Ovary (tissue), 9 donors: Measurements from ENCODE around the gene HPSE. TPM values are rescaled to one million over a fixed set of nuclear protein-coding genes. Genes with fewer than 3 reads are reported as not detected.
A peak's percentile ranks its signal among the peaks of the same experiment; 100 is the strongest.

Experiments used
- DNase-seq, 5 donors: peaks; one replicate each; pipeline ENCODE4 v3.0.0-alpha.2; 2019 to 2020
- H3K27ac ChIP-seq, 2 donors: fragments of 200-600 bp; one replicate each; pipeline versions ENCODE4 v1.5.1 to v1.8.0; 2019 to 2022
- H3K27me3 ChIP-seq: fragments of 200-600 bp; one replicate; pipeline ENCODE4 v1.8.0; 2022
- H3K36me3 ChIP-seq: fragments of 200-600 bp; sonication (generic); one replicate; pipeline ENCODE4 v1.5.1; 2019
- H3K4me1 ChIP-seq: one replicate; pipeline ENCODE4 v1.8.1; 2013; ENCODE audit warnings: mild to moderate bottlenecking, moderate library complexity; ENCODE audit not compliant: insufficient read depth
- H3K4me3 ChIP-seq: fragments of 200-600 bp; sonication (generic); one replicate; pipeline ENCODE4 v1.5.1; 2017
- H3K9me3 ChIP-seq, 2 donors: fragments of 200-600 bp in 1 of 2; sonication (generic) in 1 of 2; one replicate each; pipeline versions ENCODE4 v1.5.1 to v1.8.1; 2013 to 2019; ENCODE audit warnings: mild to moderate bottlenecking in 1 of 2, moderate library complexity in 1 of 2
- CTCF ChIP-seq, 3 donors: fragments of 450-650 bp in 2 of 3; fragments of 200-600 bp in 1 of 3; IDR thresholded peaks; one replicate each; pipeline versions ENCODE4 v1.5.1 to v1.8.0; 2016 to 2022; ENCODE audit warnings: antibody characterized with exemption in 3 of 3, mild to moderate bottlenecking in 1 of 3
- EP300 ChIP-seq: sonication (generic); formaldehyde crosslinking; IDR thresholded peaks from one replicate; pipeline ENCODE4 v1.6.1; 2017; ENCODE audit warnings: antibody characterized with exemption
- POLR2A ChIP-seq: fragments of 450-650 bp; IDR thresholded peaks from one replicate; pipeline ENCODE4 v1.6.1; 2017; ENCODE audit warnings: antibody characterized with exemption, mild to moderate bottlenecking, moderate library complexity
- WGBS, 3 donors: extraction: QIAGEN DNeasy Blood & Tissue Kit in 1 of 3; methylation state at CpG; one replicate each; pipeline versions ENCODE4 v1.1.5 to v1.1.7; 2013 to 2017; 5-methylcytosine and 5-hydroxymethylcytosine counted together
- intact Hi-C, 4 donors: fragments of 100-400 bp; cut with DNase I; formaldehyde crosslinking; loops; one replicate each; pipeline versions ENCODE4 v1.11.0 to v1.15.1; 2022 to 2023
- polyA plus RNA-seq, 2 donors: library from polyadenylated mRNA; stranded (reverse); fragments of 200-250 nt in 1 of 2; fragments of 350-450 nt in 1 of 2; fragmentation: Illumina TruSeq in 1 of 2; extraction: RNeasy Lipid Tissue Mini Kit (QIAGEN cat#74804) in 1 of 2; gene quantifications; one replicate each; pipeline ENCODE4 v1.2.3, GENCODE V29; 2013 to 2014
- total RNA-seq, 7 donors: library from RNA; depleted of rRNA in 2 of 7; stranded (reverse); fragments of >200 nt in 2 of 7; fragmentation: NEBNext Ultra II Directional in 3 of 7; extraction: Animal tissue kit (Norgen Biotek cat#: 25700) in 3 of 7; gene quantifications; one replicate each; pipeline versions ENCODE4 v1.1.0 to v1.2.4, GENCODE V29; 2016 to 2023
- donor health status: DM: no; HTN: no; CAD: no; lungs with moderate emphysema.
- donor health status: DM: no; HTN: no; CAD: no.
- donor health status: Bipolar disorder and iron deficiency.
- donor health status: DM: yes; HTN: yes; CAD: no.
- donor health status: DM: no; HTN: no; CAD: no.
- donor health status: DM: yes; HTN: yes; CAD: no.

The HPSE gene
- total and polyA plus RNA-seq, 9 donors, result 4.3 to 23.3 (median 6.4) TPM

- DNase-seq, result no peak
- Histone ChIP-seq H3K27me3 (no peaks in the 10 kb centered on the region), H3K9me3 (no peaks in the 10 kb centered on the region), H3K4me3 (no peak overlapping the region), H3K36me3 (no peaks in the 10 kb centered on the region), H3K27ac (no peak overlapping the region), H3K4me1 (no peaks in the 10 kb centered on the region)
- no peak for TF ChIP-seq EP300
- no peak for TF ChIP-seq CTCF (IDR thresholded peaks at IDR 0.05)
- TF ChIP-seq POLR2A, result no peak
- 45 to 82% (median 74%) methylated on average over 4 of the region's 4 CpGs for WGBS, 3 donors
- intact Hi-C loops, result no loop called here
These were observed 35.4 kb upstream of the HPSE start for GRCh38 chr4:83369831-83370639.

GRCh38 chr4:83364312-83364711, 29.7 kb upstream of the HPSE start:
- WGBS, 3 donors, result 87 to 96% (median 91%) methylated on average over 3 of the region's 3 CpGs
- intact Hi-C loops, result no loop called here

GRCh38 chr4:83362492-83363329, 28.1 kb upstream of the HPSE start:
- TF ChIP-seq CTCF (IDR thresholded peaks at IDR 0.05) (peak in 1 of 3 donors; percentile 13), EP300 (no peak)
- Histone ChIP-seq H3K36me3 (no peaks in the 10 kb centered on the region), H3K4me3 (no peak overlapping the region), H3K27ac (no peak overlapping the region), H3K4me1 (peaks cover 1% of the 10 kb centered on the region), H3K9me3 (no peaks in the 10 kb centered on the region), H3K27me3 (no peaks in the 10 kb centered on the region)
- WGBS, 3 donors, result 72 to 82% (median 80%) methylated on average over 9 of the region's 9 CpGs
- intact Hi-C loops, result no loop called here
- DNase-seq, result no peak

More at GRCh38 chr4:83364312-83364711, 29.7 kb upstream of the HPSE start:
- no peak for DNase-seq
- TF ChIP-seq EP300 (no peak), CTCF (IDR thresholded peaks at IDR 0.05) (no peak), POLR2A (no peak)
- Histone ChIP-seq H3K9me3 (no peaks in the 10 kb centered on the region), H3K4me3 (no peak overlapping the region), H3K36me3 (no peaks in the 10 kb centered on the region), H3K27me3 (no peaks in the 10 kb centered on the region), H3K4me1 (no peaks in the 10 kb centered on the region), H3K27ac (no peak overlapping the region)

- H3K4me1 ChIP-seq, result peaks cover 2% of the 10 kb centered on the region
- no peak overlapping the region for H3K27ac ChIP-seq
- TF ChIP-seq POLR2A (no peak), EP300 (no peak)
- intact Hi-C loops, result no loop called here
- DNase-seq, result no peak
- WGBS, 3 donors, result 89 to 93% (median 91%) methylated on average over 7 of the region's 7 CpGs
- H3K4me3 ChIP-seq, result no peak overlapping the region
- no peaks in the 10 kb centered on the region for H3K9me3 ChIP-seq
- no peaks in the 10 kb centered on the region for H3K27me3 ChIP-seq
- no peaks in the 10 kb centered on the region for H3K36me3 ChIP-seq
These were observed 26.9 kb upstream of the HPSE start for GRCh38 chr4:83361416-83362103.
